HepG2 (cell line): ENCODE results near the gene PDZD7. TPM values are rescaled to one million over a fixed set of nuclear protein-coding genes. Genes with fewer than 3 reads are reported as not detected.

Experiments used
- ATAD3A ChIP-seq: sonication (generic); formaldehyde crosslinking; IDR thresholded peaks from 2 replicates; pipeline ENCODE4 v1.4.0; 2020; ENCODE audit warnings: missing genetic modification reagents
- ATF7 ChIP-seq, 2 experiments: fragments of 450-650 bp in 1 of 2; sonication (generic) in 1 of 2; formaldehyde crosslinking in 1 of 2; IDR thresholded peaks; 2 replicates each; pipeline versions ENCODE4 v1.4.0 to v1.6.1; 2016 to 2020; ENCODE audit warnings: antibody characterized with exemption in 1 of 2, mild to moderate bottlenecking in 1 of 2, missing genetic modification reagents in 1 of 2
- ETV6 ChIP-seq: sonication (generic); formaldehyde crosslinking; conservative IDR thresholded peaks from 2 replicates; pipeline ENCODE4 v1.4.0; 2020; ENCODE audit warnings: missing genetic modification reagents
- GATAD2A ChIP-seq: IDR thresholded peaks from 2 replicates; pipeline ENCODE4 v1.6.1; 2016
- HNRNPUL1 ChIP-seq: fragments of 200-400 bp; formaldehyde crosslinking; IDR thresholded peaks from 2 replicates; pipeline ENCODE4 v1.6.1; 2017; ENCODE audit warnings: low read depth, mild to moderate bottlenecking, low read length, moderate library complexity
- MEF2D ChIP-seq: sonication (generic); formaldehyde crosslinking; IDR thresholded peaks from 2 replicates; pipeline ENCODE4 v1.5.1; 2020; ENCODE audit warnings: mild to moderate bottlenecking, missing genetic modification reagents
- RFX5 ChIP-seq: IDR thresholded peaks from 2 replicates; pipeline ENCODE4 v1.6.1; 2011; ENCODE audit warnings: low read depth, low read length, improper control_type of control experiment
- SALL2 ChIP-seq: sonication (generic); formaldehyde crosslinking; IDR thresholded peaks from 2 replicates; pipeline ENCODE4 v1.8.1; 2023; ENCODE audit warnings: mild to moderate bottlenecking, missing genetic modification reagents, inconsistent platforms
- SCMH1 ChIP-seq: sonication (generic); formaldehyde crosslinking; IDR thresholded peaks from 2 replicates; pipeline ENCODE4 v1.9.0; 2021; ENCODE audit warnings: missing genetic modification reagents, mild to moderate bottlenecking, borderline replicate concordance
- SMAD3 ChIP-seq: sonication (generic); formaldehyde crosslinking; IDR thresholded peaks from 2 replicates; pipeline ENCODE4 v1.4.0; 2020; ENCODE audit warnings: missing genetic modification reagents
- TCF7 ChIP-seq: sonication (generic); IDR thresholded peaks from 2 replicates; pipeline ENCODE4 v1.6.1; 2016; ENCODE audit warnings: antibody characterized with exemption, low read depth
- THAP11 ChIP-seq: IDR thresholded peaks from 2 replicates; pipeline ENCODE4 v1.6.1; 2016; ENCODE audit warnings: missing biosample characterization, missing genetic modification reagents
- ZFP1 ChIP-seq: IDR thresholded peaks from 2 replicates; pipeline ENCODE4 v1.6.1; 2016
- ZNF230 ChIP-seq: sonication (generic); formaldehyde crosslinking; IDR thresholded peaks from 2 replicates; pipeline ENCODE4 v1.4.0; 2020; ENCODE audit warnings: mild to moderate bottlenecking, missing genetic modification reagents
- ZNF335 ChIP-seq: sonication (generic); formaldehyde crosslinking; IDR thresholded peaks from 2 replicates; pipeline ENCODE4 v1.4.0; 2020; ENCODE audit warnings: missing genetic modification reagents
- ZNF383 ChIP-seq: sonication (generic); formaldehyde crosslinking; IDR thresholded peaks from 2 replicates; pipeline ENCODE4 v1.4.0; 2020; ENCODE audit warnings: missing genetic modification reagents, mild to moderate bottlenecking, borderline replicate concordance
- ZNF468 ChIP-seq: sonication (generic); formaldehyde crosslinking; IDR thresholded peaks from 2 replicates; pipeline ENCODE4 v1.8.0; 2022; ENCODE audit warnings: mild to moderate bottlenecking, moderate library complexity, missing genetic modification reagents
- polyA plus RNA-seq, 8 experiments: library from polyadenylated mRNA; depleted of rRNA in 3 of 8; stranded (reverse) in 7 of 8; unstranded in 1 of 8; fragments of >200 nt; fragmentation: Illumina TruSeq in 4 of 8; extraction: Trizol in 4 of 8; gene quantifications; 2 replicates each; pipeline versions ENCODE4 v1.2.1 to v1.2.3, GENCODE V29; 2011 to 2016; ENCODE audit warnings: low read depth in 4 of 8, missing spikeins in 1 of 8, mixed read lengths in 1 of 8; ENCODE audit not compliant: insufficient read depth in 1 of 8
- total RNA-seq, 5 experiments: library from RNA; depleted of rRNA; stranded (reverse); fragments of >200 nt; fragmentation: Illumina TruSeq; extraction: Trizol; gene quantifications; 2 replicates each; pipeline ENCODE4 v1.2.3, GENCODE V29; 2016; ENCODE audit warnings: low read depth in 1 of 5
- TF ChIP-seq, protein P1 (sequence below): sonication (generic); formaldehyde crosslinking; IDR thresholded peaks from 2 replicates; pipeline ENCODE4 v1.5.0; 2020; ENCODE audit warnings: mild to moderate bottlenecking, missing genetic modification reagents
- TF ChIP-seq, protein P2 (sequence below): sonication (generic); formaldehyde crosslinking; IDR thresholded peaks from 2 replicates; pipeline ENCODE4 v1.5.1; 2020; ENCODE audit warnings: missing genetic modification reagents, mild to moderate bottlenecking, borderline replicate concordance
- TF ChIP-seq, protein P3 (sequence below), 2 experiments: sonication (generic) in 1 of 2; formaldehyde crosslinking in 1 of 2; IDR thresholded peaks; 2 replicates each; pipeline versions ENCODE4 v1.5.1 to v1.6.1; 2011 to 2020; ENCODE audit warnings: borderline replicate concordance in 1 of 2, low read depth in 1 of 2, low read length in 1 of 2, mild to moderate bottlenecking in 1 of 2, missing genetic modification reagents in 1 of 2, moderate library complexity in 1 of 2
- TF ChIP-seq, protein P4 (sequence below): sonication (generic); formaldehyde crosslinking; conservative IDR thresholded peaks from 2 replicates; pipeline ENCODE4 v1.8.0; 2022; ENCODE audit warnings: mild to moderate bottlenecking, moderate library complexity, missing genetic modification reagents

PDZD7 gene
- total and polyA plus RNA-seq, 2 of the 13 experiments (the other 11 are each of a cell fraction or from before 2014, with no cell fraction given): 0.58 to 0.73 TPM

DNA sequence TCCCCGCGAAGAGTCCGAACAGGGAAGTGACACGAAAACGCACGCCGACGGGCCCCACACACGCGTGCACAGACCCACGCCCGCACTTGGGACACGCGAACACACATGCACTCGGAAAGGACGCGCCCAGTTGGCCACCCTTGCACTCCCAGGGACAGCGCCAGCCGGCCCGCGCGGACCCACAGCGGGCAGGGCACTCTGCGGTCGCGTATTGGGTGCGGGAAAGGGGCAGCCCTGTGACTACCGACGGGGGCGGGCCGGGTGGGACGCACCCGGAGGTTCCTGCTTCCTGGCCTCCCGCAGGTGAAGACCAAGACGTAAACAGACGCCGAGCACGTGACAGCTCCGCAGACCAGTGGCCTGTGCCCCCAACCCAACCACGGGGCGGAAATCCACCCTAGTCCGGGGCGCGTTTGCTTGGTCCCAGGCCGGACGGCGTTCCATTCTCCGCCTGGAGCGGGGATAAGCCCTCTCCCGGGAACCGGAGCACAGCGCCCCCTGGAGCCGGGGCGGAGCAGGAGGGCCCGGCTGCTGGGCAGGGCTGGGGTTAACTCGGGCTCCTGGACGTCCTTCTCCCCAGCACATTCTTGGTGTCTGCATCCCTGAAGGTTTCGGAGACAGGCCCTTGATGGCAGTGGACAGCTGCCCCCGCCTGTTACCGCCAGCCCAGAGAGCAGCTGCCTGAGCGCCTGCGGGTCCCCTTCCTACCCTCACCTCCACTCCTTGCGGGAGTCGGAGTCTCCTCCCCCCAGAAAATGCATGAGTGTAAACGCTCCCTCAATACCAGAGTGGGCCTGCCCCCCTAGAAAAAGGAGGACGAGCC is 33.4 kb downstream of the PDZD7 start (continued):
- TF ChIP-seq, protein P1, sequence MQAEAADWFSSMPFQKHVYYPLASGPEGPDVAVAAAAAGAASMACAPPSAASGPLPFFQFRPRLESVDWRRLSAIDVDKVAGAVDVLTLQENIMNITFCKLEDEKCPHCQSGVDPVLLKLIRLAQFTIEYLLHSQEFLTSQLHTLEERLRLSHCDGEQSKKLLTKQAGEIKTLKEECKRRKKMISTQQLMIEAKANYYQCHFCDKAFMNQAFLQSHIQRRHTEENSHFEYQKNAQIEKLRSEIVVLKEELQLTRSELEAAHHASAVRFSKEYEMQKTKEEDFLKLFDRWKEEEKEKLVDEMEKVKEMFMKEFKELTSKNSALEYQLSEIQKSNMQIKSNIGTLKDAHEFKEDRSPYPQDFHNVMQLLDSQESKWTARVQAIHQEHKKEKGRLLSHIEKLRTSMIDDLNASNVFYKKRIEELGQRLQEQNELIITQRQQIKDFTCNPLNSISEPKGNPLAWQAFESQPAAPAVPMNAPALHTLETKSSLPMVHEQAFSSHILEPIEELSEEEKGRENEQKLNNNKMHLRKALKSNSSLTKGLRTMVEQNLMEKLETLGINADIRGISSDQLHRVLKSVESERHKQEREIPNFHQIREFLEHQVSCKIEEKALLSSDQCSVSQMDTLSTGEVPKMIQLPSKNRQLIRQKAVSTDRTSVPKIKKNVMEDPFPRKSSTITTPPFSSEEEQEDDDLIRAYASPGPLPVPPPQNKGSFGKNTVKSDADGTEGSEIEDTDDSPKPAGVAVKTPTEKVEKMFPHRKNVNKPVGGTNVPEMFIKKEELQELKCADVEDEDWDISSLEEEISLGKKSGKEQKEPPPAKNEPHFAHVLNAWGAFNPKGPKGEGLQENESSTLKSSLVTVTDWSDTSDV (CRISPR knock-in tag): peak; percentile 66; the same call in 1 of the 2 replicates
- TF ChIP-seq SMAD3 (CRISPR knock-in tag) (no peak), SCMH1 (CRISPR knock-in tag) (no peak), ZNF383 (CRISPR knock-in tag) (no peak), GATAD2A (CRISPR knock-in tag) (peak; percentile 17; the same call in 1 of the 2 replicates), ATAD3A (CRISPR knock-in tag) (no peak), ETV6 (no peak), HNRNPUL1 (no peak), ZNF230 (CRISPR knock-in tag) (no peak), SALL2 (CRISPR knock-in tag) (no peak), RFX5 (no peak), THAP11 (CRISPR knock-in tag) (no peak; the same call in 1 of the 2 replicates), ZFP1 (CRISPR knock-in tag) (no peak), MEF2D (CRISPR knock-in tag) (no peak), ZNF468 (no peak), ATF7 (IDR thresholded peaks at IDR 0.05) (no peak), ATF7 (CRISPR knock-in tag; IDR thresholded peaks at IDR 0.05) (no peak), ZNF335 (CRISPR knock-in tag) (no peak), TCF7 (no peak)
- TF ChIP-seq, protein P2, sequence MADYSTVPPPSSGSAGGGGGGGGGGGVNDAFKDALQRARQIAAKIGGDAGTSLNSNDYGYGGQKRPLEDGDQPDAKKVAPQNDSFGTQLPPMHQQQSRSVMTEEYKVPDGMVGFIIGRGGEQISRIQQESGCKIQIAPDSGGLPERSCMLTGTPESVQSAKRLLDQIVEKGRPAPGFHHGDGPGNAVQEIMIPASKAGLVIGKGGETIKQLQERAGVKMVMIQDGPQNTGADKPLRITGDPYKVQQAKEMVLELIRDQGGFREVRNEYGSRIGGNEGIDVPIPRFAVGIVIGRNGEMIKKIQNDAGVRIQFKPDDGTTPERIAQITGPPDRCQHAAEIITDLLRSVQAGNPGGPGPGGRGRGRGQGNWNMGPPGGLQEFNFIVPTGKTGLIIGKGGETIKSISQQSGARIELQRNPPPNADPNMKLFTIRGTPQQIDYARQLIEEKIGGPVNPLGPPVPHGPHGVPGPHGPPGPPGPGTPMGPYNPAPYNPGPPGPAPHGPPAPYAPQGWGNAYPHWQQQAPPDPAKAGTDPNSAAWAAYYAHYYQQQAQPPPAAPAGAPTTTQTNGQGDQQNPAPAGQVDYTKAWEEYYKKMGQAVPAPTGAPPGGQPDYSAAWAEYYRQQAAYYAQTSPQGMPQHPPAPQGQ (CRISPR knock-in tag): no peak
- TF ChIP-seq, protein P3, sequence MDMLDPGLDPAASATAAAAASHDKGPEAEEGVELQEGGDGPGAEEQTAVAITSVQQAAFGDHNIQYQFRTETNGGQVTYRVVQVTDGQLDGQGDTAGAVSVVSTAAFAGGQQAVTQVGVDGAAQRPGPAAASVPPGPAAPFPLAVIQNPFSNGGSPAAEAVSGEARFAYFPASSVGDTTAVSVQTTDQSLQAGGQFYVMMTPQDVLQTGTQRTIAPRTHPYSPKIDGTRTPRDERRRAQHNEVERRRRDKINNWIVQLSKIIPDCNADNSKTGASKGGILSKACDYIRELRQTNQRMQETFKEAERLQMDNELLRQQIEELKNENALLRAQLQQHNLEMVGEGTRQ (IDR thresholded peaks at IDR 0.05; ENCODE audit: low read depth, low read length): peak; percentile 20; the same call in 1 of the 2 replicates
- TF ChIP-seq, protein P3 (CRISPR knock-in tag; IDR thresholded peaks at IDR 0.05; ENCODE audit: borderline replicate concordance): peak; percentile 65; the same call in 1 of the 2 replicates
- TF ChIP-seq, protein P4, sequence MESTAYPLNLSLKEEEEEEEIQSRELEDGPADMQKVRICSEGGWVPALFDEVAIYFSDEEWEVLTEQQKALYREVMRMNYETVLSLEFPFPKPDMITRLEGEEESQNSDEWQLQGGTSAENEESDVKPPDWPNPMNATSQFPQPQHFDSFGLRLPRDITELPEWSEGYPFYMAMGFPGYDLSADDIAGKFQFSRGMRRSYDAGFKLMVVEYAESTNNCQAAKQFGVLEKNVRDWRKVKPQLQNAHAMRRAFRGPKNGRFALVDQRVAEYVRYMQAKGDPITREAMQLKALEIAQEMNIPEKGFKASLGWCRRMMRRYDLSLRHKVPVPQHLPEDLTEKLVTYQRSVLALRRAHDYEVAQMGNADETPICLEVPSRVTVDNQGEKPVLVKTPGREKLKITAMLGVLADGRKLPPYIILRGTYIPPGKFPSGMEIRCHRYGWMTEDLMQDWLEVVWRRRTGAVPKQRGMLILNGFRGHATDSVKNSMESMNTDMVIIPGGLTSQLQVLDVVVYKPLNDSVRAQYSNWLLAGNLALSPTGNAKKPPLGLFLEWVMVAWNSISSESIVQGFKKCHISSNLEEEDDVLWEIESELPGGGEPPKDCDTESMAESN (CRISPR knock-in tag): peak; percentile 73; the same call in 1 of the 2 replicates
